PC-3 (cell line): ENCODE results near the gene DPH6. TPM values are rescaled to one million over a fixed set of nuclear protein-coding genes. Genes with fewer than 3 reads are reported as not detected.
A peak's percentile ranks its signal among the peaks of the same experiment; 100 is the strongest.
"Not testable (repeated sequence)": the region's sequence is repeated elsewhere in the genome, so short reads cannot be mapped to it uniquely, and the experiment has no call there.

ENCODE experiments used
- ATAC-seq: fragments of 200-7000 bp; cut with Tn5 transposase; 2 replicates; pipeline ENCODE4 v1.9.1; 2020; ENCODE audit warnings: mild to moderate bottlenecking, moderate library complexity
- BruUV-seq: library from RNA; stranded (reverse); fragments of 400-500 nt; replicated peaks from 2 replicates; lab custom pipeline; 2021; lab: Mats Ljungman, UMichigan
- CTCF ChIA-PET: fragments of 300-600 bp; sonication (Branson Sonifier 250); formaldehyde crosslinking; loops from one replicate; lab custom pipeline; 2022; ENCODE audit warnings: antibody characterized with exemption; lab: Charles Lee
- POLR2A ChIA-PET: fragments of 300-600 bp; sonication (Branson Sonifier 250); formaldehyde crosslinking; loops from one replicate; lab custom pipeline; 2022; ENCODE audit warnings: antibody characterized with exemption; ENCODE audit not compliant: unreplicated experiment; lab: Charles Lee
- DNase-seq: peaks from one replicate; pipeline ENCODE4 v3.0.0-alpha.2; 2015
- H2AFZ ChIP-seq: fragments of 300-600 bp; sonication (generic); 2 replicates; pipeline ENCODE4 v1.6.0; 2016; ENCODE audit warnings: antibody characterized with exemption, low read length
- H3F3A ChIP-seq: fragments of 300-600 bp; sonication (generic); one replicate; pipeline ENCODE4 v1.6.0; 2017; ENCODE audit warnings: antibody characterized with exemption, low read length, control low read depth, mild to moderate bottlenecking; ENCODE audit not compliant: unreplicated experiment
- H3K27ac ChIP-seq: fragments of 300-600 bp; sonication (generic); 2 replicates; pipeline ENCODE4 v1.5.1; 2016; ENCODE audit warnings: mild to moderate bottlenecking, low read length
- H3K27me3 ChIP-seq: fragments of 300-600 bp; sonication (generic); 2 replicates; pipeline ENCODE4 v1.6.1; 2016; ENCODE audit warnings: low read length, mixed read lengths
- H3K36me3 ChIP-seq: fragments of 300-600 bp; sonication (generic); 2 replicates; pipeline ENCODE4 v1.6.1; 2016; ENCODE audit warnings: low read depth, mixed run types, low read length, mixed read lengths
- H3K4me1 ChIP-seq: fragments of 300-600 bp; sonication (generic); 2 replicates; pipeline ENCODE4 v1.5.1; 2016; ENCODE audit warnings: low read length; ENCODE audit not compliant: insufficient read depth
- H3K4me2 ChIP-seq: fragments of 300-600 bp; sonication (generic); 2 replicates; pipeline ENCODE4 v1.6.0; 2016; ENCODE audit warnings: low read length
- H3K4me3 ChIP-seq: fragments of 300-600 bp; sonication (generic); 2 replicates; pipeline ENCODE4 v1.5.1; 2016; ENCODE audit warnings: mild to moderate bottlenecking, low read length, mixed read lengths
- H3K79me2 ChIP-seq: fragments of 300-600 bp; sonication (generic); 2 replicates; pipeline ENCODE4 v1.6.1; 2017; ENCODE audit warnings: low read length, mixed read lengths
- H3K9ac ChIP-seq: fragments of 300-600 bp; sonication (generic); 2 replicates; pipeline ENCODE4 v1.6.0; 2016; ENCODE audit warnings: mild to moderate bottlenecking, low read length
- H3K9me2 ChIP-seq: fragments of 300-600 bp; sonication (generic); replicated peaks from 2 replicates; pipeline ENCODE4 v1.6.1; 2016; ENCODE audit warnings: mixed run types, low read length, mixed read lengths
- H3K9me3 ChIP-seq: fragments of 300-600 bp; sonication (generic); 2 replicates; pipeline ENCODE4 v1.6.1; 2016; ENCODE audit warnings: low read length, mixed read lengths
- H4K20me1 ChIP-seq: fragments of 300-600 bp; sonication (generic); 2 replicates; pipeline ENCODE4 v1.6.1; 2016; ENCODE audit warnings: low read length, mixed read lengths
- EZH2 ChIP-seq: fragments of 300-600 bp; sonication (generic); IDR thresholded peaks from one replicate; pipeline ENCODE4 v1.6.1; 2017; ENCODE audit warnings: antibody characterized with exemption, mild to moderate bottlenecking, low read length; ENCODE audit not compliant: unreplicated experiment
- EZH2phosphoT487 ChIP-seq: fragments of 300-600 bp; sonication (generic); IDR thresholded peaks from 2 replicates; pipeline ENCODE4 v1.6.1; 2018; ENCODE audit warnings: mild to moderate bottlenecking, antibody characterized with exemption, low read length, borderline replicate concordance
- intact Hi-C: fragments of 100-400 bp; cut with micrococcal nuclease; formaldehyde crosslinking; loops from 2 replicates; pipeline ENCODE4 v1.9.0; 2023
- total RNA-seq: library from RNA; depleted of rRNA; stranded (reverse); fragments of >200 nt; gene quantifications from 2 replicates; pipeline ENCODE4 v1.2.3, GENCODE V29; 2014
- TF ChIP-seq, protein P1 (sequence below): fragments of 300-600 bp; sonication (generic); conservative IDR thresholded peaks from 2 replicates; pipeline ENCODE4 v1.5.1; 2017; ENCODE audit warnings: antibody characterized with exemption, low read depth, mild to moderate bottlenecking, low read length

DPH6 gene
- total RNA-seq, 1 experiment from 2014 or later: 6.9 TPM

DNA sequence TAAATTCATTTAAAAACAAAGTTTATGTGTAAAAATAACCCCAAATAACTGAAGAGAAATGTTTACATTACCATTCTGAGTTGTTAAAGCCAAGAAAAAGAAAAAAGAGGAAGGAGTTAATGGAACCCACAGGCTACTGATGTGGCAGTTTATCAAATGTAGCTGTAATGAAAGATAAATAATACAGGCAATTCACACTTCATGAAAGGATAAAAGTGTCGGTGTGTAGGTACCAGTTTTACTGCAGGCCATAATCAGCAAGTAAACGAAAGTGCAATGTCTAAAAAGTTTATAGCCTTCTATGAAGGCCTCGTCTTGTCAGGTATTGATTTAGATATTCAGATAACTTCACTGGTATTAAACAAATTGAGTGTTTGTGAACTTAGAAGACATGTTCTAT lies 164.6 kb downstream of the DPH6 start:
- Histone ChIP-seq H3K9me2 (no peaks in the 10 kb centered on the region), H3K4me1 (no peaks in the 10 kb centered on the region), H3K4me3 (no peak overlapping the region), H3K36me3 (no peaks in the 10 kb centered on the region), H4K20me1 (no peaks in the 10 kb centered on the region), H3K79me2 (no peaks in the 10 kb centered on the region), H3K27me3 (no peaks in the 10 kb centered on the region), H3K4me2 (no peak overlapping the region), H2AFZ (no peak overlapping the region), H3K27ac (no peak overlapping the region), H3K9ac (no peak overlapping the region), H3F3A (no peaks in the 10 kb centered on the region), H3K9me3 (no peaks in the 10 kb centered on the region)
- no TSS peak for BruUV-seq
- POLR2A ChIA-PET: no interaction called here
- intact Hi-C loops: no loop called here
- TF ChIP-seq EZH2phosphoT487 (no peak), EZH2 (no peak)
- TF ChIP-seq, protein P1, sequence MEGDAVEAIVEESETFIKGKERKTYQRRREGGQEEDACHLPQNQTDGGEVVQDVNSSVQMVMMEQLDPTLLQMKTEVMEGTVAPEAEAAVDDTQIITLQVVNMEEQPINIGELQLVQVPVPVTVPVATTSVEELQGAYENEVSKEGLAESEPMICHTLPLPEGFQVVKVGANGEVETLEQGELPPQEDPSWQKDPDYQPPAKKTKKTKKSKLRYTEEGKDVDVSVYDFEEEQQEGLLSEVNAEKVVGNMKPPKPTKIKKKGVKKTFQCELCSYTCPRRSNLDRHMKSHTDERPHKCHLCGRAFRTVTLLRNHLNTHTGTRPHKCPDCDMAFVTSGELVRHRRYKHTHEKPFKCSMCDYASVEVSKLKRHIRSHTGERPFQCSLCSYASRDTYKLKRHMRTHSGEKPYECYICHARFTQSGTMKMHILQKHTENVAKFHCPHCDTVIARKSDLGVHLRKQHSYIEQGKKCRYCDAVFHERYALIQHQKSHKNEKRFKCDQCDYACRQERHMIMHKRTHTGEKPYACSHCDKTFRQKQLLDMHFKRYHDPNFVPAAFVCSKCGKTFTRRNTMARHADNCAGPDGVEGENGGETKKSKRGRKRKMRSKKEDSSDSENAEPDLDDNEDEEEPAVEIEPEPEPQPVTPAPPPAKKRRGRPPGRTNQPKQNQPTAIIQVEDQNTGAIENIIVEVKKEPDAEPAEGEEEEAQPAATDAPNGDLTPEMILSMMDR: no peak
- ATAC-seq (no peak), DNase-seq (no peak)
- CTCF ChIA-PET: no interaction called here

DNA sequence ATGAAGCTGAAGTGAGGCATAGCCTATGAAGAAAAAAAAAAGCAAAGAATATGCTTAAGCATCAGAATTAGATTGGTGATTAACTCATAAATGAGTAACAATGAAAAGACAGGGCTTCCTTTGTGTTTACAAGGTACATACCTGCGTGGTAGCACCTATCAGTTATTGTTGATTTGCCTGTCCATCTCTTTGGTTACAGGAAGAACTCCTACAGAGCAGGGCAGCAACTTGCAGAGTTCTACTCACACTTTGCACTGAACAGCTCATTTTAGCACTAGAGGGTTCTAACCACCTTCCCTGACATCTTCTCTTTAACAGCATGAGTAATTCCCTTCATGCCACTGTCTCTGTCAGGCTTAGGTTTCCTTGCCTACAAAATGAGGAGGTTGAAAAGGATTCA lies 166.0 kb downstream of the DPH6 start:
- ChIA-PET CTCF (no interaction called here), POLR2A (no interaction called here)
- peak; percentile 43 for ATAC-seq
- no peak overlapping the region for H3K27ac ChIP-seq
- H4K20me1 ChIP-seq: no peaks in the 10 kb centered on the region
- TF ChIP-seq, protein P1: no peak
- no peak for TF ChIP-seq EZH2
- no peak overlapping the region for H3K4me3 ChIP-seq
- no TSS peak for BruUV-seq
- H3K4me1 ChIP-seq: no peaks in the 10 kb centered on the region
- H2AFZ ChIP-seq: no peak overlapping the region
- H3K79me2 ChIP-seq: no peaks in the 10 kb centered on the region
- no peaks in the 10 kb centered on the region for H3K9me3 ChIP-seq
- no peaks in the 10 kb centered on the region for H3K9me2 ChIP-seq
- DNase-seq: peak; percentile 15
- H3F3A ChIP-seq: no peaks in the 10 kb centered on the region
- intact Hi-C loops: no loop called here
- H3K4me2 ChIP-seq: no peak overlapping the region
- H3K9ac ChIP-seq: no peak overlapping the region
- H3K36me3 ChIP-seq: no peaks in the 10 kb centered on the region
- H3K27me3 ChIP-seq: no peaks in the 10 kb centered on the region

DNA sequence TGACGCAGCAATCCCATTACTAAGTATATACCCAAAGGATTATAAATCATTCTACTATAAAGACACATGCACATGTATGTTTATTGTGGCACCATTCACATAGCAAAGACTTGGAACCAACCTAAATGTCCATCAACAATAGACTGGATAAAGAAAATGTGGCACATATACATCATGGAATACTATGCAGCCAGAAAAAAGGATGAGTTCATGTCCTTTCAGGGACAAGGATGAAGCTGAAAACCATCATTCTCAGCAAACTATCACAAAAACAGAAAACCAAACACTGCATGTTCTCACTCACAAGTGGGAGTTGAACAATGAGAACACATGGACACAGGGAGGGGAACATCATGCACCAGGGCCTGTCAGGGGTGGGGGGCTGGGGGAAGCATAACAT lies 167.5 kb downstream of the DPH6 start:
- H3K27ac ChIP-seq, intact Hi-C loops, H3K36me3 ChIP-seq, ATAC-seq, H3K4me3 ChIP-seq, DNase-seq, H3K9me2 ChIP-seq, H3K9me3 ChIP-seq, H3K9ac ChIP-seq, BruUV-seq, POLR2A ChIA-PET, H4K20me1 ChIP-seq, H3K4me2 ChIP-seq, H2AFZ ChIP-seq, H3K27me3 ChIP-seq, H3F3A ChIP-seq, H3K4me1 ChIP-seq, H3K79me2 ChIP-seq, CTCF ChIA-PET: not testable (repeated sequence)
